Liver (tissue), 2 donors: Measurements from ENCODE around the gene STAT5B.

Source experiments
- CTCF ChIP-seq: fragments of 150-350 bp; IDR thresholded peaks from 2 replicates; pipeline ENCODE4 v1.5.1; 2017; ENCODE audit warnings: improper control_type of control experiment, low read depth, low read length; ENCODE audit not compliant: missing input control
- MAX ChIP-seq: IDR thresholded peaks from 2 replicates; pipeline ENCODE4 v1.6.1; 2016; ENCODE audit warnings: antibody characterized with exemption
- donor health status: healthy.

DNA sequence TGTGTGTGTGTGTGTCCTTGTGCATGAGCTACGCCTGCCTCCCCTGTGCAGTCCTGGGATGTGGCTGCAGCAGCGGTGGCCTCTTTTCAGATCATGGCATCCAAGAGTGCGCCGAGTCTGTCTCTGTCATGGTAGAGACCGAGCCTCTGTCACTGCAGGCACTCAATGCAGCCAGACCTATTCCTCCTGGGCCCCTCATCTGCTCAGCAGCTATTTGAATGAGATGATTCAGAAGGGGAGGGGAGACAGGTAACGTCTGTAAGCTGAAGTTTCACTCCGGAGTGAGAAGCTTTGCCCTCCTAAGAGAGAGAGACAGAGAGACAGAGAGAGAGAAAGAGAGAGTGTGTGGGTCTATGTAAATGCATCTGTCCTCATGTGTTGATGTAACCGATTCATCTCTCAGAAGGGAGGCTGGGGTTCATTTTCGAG is 34.6 kb upstream of the STAT5B start:
- TF ChIP-seq CTCF (no peak), MAX (no peak)
